GM12864 (cell line): ENCODE measurements around the gene ANKLE1.

Experiments used
- DNase-seq: peaks from one replicate; pipeline ENCODE4 v3.0.0-alpha.2; 2011; ENCODE audit warnings: low read depth
- H3K4me3 ChIP-seq: 2 replicates; pipeline ENCODE4 v1.5.1; 2011; ENCODE audit warnings: mild to moderate bottlenecking, low read depth, low read length, control low read depth
- TF ChIP-seq, protein P1 (sequence below): IDR thresholded peaks from 2 replicates; pipeline ENCODE4 v1.5.1; 2011; ENCODE audit warnings: low read depth, mild to moderate bottlenecking, moderate library complexity, low read length, control low read depth, inconsistent platforms; ENCODE audit errors: missing control alignments

Gene ANKLE1

DNA sequence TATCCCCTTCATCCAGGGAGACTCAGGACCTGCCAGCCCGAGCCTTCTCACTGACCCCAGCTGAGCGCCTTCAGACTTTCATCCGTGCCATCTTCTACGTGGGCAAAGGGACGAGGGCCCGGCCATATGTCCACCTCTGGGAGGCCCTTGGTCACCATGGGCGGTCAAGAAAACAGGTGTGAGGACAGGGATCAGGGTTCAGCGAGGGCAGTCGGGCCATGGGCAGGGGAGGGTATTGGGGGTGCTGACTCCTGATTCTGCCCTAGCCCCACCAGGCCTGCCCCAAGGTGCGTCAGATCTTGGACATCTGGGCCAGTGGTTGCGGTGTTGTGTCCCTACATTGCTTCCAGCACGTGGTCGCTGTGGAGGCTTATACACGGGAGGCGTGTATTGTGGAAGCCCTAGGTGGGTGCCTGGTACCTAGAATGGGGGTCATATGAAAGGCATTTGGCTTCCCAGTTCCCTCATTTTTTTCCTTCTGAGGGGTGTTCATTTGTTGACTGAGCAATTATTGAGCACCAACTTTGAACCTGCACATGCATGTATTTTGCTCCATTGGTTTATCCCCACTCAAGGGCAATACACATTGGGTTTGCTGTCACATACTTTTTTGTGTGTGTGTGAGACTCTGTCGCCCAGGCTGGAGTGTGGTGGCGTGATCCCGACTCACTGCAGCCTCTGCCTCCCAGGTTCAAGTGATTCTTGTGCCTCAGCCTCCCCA lies 3.9 kb downstream of the ANKLE1 start:
- DNase-seq = no peak
- TF ChIP-seq, protein P1, sequence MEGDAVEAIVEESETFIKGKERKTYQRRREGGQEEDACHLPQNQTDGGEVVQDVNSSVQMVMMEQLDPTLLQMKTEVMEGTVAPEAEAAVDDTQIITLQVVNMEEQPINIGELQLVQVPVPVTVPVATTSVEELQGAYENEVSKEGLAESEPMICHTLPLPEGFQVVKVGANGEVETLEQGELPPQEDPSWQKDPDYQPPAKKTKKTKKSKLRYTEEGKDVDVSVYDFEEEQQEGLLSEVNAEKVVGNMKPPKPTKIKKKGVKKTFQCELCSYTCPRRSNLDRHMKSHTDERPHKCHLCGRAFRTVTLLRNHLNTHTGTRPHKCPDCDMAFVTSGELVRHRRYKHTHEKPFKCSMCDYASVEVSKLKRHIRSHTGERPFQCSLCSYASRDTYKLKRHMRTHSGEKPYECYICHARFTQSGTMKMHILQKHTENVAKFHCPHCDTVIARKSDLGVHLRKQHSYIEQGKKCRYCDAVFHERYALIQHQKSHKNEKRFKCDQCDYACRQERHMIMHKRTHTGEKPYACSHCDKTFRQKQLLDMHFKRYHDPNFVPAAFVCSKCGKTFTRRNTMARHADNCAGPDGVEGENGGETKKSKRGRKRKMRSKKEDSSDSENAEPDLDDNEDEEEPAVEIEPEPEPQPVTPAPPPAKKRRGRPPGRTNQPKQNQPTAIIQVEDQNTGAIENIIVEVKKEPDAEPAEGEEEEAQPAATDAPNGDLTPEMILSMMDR = no peak
- no peak overlapping the region for H3K4me3 ChIP-seq

DNA sequence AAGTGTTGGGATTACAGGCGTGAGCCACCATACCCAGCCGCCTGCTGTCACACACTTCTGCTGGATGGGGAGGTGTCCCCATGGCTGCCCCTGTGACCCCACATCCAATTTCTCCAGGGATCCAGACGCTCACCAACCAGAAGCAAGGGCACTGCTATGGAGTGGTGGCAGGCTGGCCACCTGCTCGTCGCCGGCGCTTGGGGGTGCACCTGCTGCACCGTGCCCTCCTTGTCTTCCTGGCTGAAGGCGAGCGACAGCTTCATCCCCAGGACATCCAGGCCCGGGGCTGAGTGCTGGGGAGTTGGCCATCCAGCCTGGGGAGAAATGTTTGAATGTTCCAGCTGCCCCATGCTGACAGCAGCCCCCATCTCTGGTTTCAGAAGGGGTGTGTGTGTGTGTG lies 4.6 kb downstream of the ANKLE1 start:
- H3K4me3 ChIP-seq = no peak overlapping the region
- DNase-seq = no peak
- TF ChIP-seq, protein P1 = no peak

DNA sequence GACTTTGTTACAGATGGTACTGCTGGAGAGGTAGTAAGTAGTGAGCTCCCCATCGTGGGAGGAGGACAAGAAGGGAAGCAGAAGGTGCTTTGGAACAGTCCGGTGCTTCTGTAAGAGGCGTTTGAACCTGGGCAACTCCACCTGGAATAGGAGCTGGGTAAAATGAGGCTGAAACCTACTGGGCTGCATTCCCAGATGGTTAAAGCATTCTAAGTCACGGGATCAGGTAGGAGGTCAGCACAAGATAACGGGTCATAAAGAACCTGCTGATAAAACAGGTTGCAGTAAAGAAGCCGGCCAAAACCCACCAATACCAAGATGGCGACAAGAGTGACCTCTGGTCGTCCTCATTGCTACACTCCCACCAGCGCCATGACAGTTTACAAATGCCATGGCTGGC lies 5.1 kb downstream of the ANKLE1 start:
- H3K4me3 ChIP-seq = no peak overlapping the region
- TF ChIP-seq, protein P1 = no peak
- DNase-seq = no peak

DNA sequence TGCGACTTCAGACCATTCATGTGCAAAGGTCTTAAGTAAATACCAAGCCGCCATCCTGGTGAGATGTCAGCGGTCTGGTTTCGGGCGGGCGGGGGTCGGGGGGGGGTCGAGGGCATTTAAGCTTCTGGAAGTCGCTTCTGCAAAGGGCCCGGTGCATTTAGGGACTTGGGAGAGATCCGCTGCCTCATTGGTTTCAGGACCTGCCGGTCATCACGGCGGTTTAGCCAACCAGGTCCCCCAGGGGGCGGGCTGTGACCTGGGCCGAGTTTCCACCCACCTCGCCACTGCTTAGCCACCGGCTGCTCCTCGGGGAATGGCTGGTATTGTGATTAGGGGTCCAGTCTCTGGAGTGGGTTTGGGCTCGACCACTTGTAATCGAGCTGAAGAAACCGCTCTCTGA lies 7.8 kb downstream of the ANKLE1 start:
- DNase-seq = peak; percentile 48
- H3K4me3 ChIP-seq = no peak overlapping the region
- TF ChIP-seq, protein P1 = no peak

DNA sequence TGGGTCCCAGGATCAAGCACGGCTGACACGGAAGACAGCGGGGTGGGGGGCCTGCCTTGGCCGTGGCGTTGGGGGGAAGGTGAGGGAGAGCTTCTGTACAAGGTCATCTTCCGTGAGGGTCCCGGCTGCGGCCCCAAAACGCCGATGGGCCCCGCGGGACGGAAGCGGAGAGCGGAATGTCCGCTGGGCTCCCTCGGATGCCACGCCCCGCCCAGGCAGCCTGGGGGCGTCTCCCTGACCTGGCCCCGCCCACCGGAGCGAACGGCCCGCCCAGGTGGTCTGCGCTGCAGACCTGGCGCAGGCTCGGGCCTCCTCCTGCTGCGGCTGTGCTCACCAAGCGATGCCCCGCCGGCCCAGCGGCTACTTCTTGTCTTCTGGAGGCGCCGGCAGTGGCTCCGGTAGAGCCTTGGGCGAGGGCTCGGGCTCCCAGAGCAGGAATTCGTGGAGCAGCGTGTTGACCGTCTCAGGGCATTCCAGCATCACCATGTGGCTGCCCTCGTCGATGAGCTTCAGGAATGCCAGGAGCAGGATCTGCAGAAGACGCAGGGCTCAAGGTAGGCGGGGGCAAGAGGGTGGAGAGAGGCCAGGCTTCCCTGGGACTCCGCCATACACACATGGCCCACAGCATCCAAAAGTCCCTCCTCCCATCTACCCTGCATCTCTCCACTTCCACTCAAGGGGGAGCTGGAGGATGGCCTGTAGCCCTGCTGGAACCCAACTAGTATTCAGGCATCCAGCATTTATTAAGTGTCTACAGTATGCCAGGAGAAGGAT lies 10.8 kb downstream of the ANKLE1 start:
- TF ChIP-seq, protein P1 = peak; percentile 79
- peak overlapping the region; percentile 54 for H3K4me3 ChIP-seq

DNA sequence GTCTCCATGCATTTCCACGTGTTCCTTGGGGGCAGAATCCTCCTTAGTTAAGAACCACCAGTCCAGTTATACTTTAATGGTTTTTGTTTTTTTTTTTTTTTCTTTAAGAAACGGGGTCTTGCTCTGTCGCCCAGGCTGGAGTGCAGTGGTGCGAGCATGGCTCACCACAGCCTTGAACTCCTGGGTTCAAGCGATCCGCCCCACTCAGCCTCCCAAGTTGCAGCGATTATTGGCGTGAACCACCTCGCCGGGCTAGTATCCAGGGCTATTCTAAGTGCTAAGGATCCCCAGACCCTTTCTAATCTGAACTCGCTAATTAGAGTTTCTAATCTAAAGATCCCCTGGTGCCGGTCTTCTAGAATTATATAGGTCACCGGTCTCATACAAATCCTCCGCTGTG lies 11.9 kb downstream of the ANKLE1 start:
- TF ChIP-seq, protein P1 = no peak
- no peak overlapping the region for H3K4me3 ChIP-seq
- DNase-seq = no peak

More for the DNA sequence above, 10.8 kb downstream of the ANKLE1 start:
- DNase-seq = peak; percentile 69
